Erythroblast (primary cell): ENCODE results near the gene AGBL4.

Source experiments
- GATA1 ChIP-seq: IDR thresholded peaks from 2 replicates; pipeline ENCODE4 v1.6.1; 2011; ENCODE audit warnings: low read depth, mild to moderate bottlenecking, control low read depth, low read length, moderate library complexity
- POLR2A ChIP-seq: IDR thresholded peaks from 2 replicates; pipeline ENCODE4 v1.6.1; 2011; ENCODE audit warnings: mild to moderate bottlenecking, low read length

DNA sequence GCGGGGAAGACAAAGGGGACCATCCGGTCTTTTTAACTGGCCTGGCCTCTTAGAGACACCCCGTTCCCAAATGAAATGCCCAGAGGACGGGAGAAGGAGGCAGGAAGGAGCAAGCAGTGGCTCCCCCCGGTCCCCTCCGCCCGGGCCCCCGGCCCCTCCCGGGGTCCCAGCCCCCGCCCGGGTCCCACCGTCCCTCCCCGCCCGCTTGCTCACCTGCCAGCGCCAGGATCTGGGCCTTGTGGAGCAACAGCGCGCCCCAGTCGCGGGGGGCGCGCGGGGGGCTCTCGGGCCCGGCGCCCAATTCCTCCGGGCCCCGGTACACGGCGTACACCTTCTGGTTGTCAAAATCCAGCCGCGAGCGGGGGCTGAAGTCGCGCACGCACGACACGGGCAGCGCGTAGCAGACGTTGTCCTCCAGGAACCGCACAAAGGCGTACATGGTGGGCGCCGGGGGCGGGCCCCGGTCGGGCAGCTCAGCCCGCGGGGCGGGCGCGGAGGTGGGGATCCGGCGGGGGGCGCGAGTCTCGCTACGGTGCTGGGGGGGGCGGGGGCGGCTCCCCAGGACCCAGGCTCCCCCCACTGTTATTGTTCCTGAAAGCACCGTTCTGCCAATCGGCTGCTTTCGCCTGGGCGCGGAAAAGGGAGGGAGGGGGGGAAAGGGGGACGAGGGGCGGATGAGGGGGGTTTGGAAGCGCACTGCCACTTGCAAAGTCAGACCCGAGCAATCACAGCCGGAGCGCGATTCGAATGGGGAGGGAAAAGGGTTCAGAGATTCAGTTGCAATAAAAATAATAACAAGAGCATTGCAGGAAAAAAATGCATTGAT lies 1247.1 kb downstream of the AGBL4 start, which contains the start of gene BEND5:
- TF ChIP-seq POLR2A (no peak), GATA1 (no peak)
